AG10803 (cell line): ENCODE results near the gene SLC1A6.

Experiments used
- DNase-seq: peaks from one replicate; pipeline ENCODE4 v3.0.0; 2010; ENCODE audit warnings: low read depth
- H3K4me3 ChIP-seq: 2 replicates; pipeline ENCODE4 v1.5.1; 2011; ENCODE audit warnings: mild to moderate bottlenecking, low read length, control low read depth
- TF ChIP-seq, protein P1 (sequence below): conservative IDR thresholded peaks from 2 replicates; pipeline ENCODE4 v1.5.1; 2011; ENCODE audit warnings: mild to moderate bottlenecking, low read length, control low read depth, inconsistent platforms

Gene SLC1A6

DNA sequence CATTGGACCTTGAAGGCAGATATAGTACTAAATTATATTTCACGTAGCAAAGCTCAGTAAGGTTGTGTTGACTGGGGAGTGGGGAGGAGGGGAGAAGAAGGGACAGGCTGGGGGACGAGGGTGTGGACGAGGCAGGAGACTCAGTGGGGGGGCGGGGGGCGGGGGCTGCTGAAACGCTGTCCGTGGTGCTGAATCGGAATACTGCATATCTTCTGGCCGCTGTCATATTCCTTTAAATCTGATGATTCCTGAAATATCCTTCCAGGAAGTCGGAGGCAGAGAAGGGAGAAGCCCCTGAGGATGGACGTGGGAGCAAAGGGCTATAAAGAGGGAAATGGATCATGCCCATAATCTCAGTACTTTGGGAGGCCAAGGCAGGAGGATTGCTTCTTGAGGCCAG, 34.9 kb upstream of the SLC1A6 start:
- no peak for DNase-seq

DNA sequence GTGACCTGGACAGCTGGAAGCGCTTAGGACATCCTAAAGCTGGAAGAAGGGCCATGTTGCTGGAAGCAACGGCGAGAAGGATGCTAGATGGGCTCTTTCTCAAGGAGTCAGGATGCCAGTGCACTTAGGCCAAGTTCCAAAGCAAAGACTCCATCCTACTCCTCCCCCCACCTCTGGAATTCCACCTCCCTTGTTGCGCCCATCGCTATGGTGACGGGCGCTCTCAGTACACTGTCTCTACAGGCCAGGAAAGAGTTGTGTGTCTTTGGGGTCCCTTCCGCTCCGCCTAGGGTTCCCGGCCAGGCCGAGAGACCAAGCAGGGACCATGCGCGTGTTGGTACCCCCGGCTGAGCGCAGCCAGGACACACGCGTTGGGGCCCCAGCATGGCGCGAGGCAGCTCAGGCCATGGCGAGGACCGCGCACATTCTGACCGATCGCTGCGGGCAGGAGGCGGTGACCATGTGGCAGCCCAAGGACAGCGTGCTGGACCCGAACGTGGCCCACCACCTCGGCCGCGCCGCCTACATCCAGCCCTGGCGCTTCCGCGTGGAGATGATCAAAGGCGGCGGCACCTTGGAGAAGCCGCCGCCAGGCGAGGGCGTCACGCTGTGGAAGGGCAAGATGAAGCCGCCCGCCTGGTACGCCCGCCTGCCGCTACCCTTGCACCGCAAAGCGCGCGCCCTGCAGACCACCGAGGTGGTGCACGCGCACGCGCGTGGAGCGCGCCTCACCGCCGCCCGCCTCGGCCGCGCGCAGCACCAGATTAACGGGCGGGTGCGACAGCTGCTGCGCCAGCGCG, 31.0 kb upstream of the SLC1A6 start:
- DNase-seq = no peak
- H3K4me3 ChIP-seq = no peak overlapping the region
- TF ChIP-seq, protein P1, sequence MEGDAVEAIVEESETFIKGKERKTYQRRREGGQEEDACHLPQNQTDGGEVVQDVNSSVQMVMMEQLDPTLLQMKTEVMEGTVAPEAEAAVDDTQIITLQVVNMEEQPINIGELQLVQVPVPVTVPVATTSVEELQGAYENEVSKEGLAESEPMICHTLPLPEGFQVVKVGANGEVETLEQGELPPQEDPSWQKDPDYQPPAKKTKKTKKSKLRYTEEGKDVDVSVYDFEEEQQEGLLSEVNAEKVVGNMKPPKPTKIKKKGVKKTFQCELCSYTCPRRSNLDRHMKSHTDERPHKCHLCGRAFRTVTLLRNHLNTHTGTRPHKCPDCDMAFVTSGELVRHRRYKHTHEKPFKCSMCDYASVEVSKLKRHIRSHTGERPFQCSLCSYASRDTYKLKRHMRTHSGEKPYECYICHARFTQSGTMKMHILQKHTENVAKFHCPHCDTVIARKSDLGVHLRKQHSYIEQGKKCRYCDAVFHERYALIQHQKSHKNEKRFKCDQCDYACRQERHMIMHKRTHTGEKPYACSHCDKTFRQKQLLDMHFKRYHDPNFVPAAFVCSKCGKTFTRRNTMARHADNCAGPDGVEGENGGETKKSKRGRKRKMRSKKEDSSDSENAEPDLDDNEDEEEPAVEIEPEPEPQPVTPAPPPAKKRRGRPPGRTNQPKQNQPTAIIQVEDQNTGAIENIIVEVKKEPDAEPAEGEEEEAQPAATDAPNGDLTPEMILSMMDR = no peak

More for the DNA sequence above, 34.9 kb upstream of the SLC1A6 start:
- TF ChIP-seq, protein P1 = no peak
- no peak overlapping the region for H3K4me3 ChIP-seq

DNA sequence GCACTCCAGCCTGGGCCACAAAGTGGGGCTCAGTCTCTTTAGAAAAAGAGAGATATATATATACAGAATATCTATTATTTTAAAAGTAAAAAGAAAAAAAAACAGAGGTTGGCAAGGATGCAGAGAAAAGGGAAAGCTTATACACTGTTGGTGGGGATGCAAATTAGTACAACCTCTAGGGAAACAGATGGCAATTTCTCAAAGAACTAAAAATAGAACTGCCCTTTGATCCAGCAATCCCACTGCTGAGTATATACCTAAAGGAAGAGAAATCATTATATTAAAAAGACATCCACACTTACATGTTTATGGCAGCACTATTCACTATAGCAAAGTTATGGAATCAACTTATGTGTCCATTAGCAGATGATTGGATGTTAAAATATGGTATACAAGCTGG, 28.6 kb upstream of the SLC1A6 start:
- H3K4me3 ChIP-seq = no peak overlapping the region
- no peak for DNase-seq
- TF ChIP-seq, protein P1 = no peak

DNA sequence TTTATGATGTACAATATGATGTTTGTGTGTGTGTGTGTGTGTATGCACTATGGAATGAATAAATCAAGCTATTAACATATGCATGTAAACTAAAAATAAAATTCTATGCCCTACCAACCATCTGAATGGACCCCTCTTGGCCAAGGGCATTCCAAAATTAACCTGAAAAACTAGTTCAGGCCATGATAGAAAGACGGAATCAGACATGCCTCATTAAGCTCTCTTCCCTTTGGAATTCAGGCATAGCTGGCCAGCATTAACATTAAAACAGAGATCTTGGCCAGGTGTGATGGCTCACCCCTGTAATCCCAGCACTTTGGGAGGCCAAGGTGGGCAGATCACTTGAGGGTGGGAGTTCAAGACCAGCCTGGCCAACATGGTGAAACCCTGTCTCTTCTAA, 18.3 kb upstream of the SLC1A6 start:
- no peak for DNase-seq
- no peak overlapping the region for H3K4me3 ChIP-seq
- TF ChIP-seq, protein P1 = no peak

DNA sequence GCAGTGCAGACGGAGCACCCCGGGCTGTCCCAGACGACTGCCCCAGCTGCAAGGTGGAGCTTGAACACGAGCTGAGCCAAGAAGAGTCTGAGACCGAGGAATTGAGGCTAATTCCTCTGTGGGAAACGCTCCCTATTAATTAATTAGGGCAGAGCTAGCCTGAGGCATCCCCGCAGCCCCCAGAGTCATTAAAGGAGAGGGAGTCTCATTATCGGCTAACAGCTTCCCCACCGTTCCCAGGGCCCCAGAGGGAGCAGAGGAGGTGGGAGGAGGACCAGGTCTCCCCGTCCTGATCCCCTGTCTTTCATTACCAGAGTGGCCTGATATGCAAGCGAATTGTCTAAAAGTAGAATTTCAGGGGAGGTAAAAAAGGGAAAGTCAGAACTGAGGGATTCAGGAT, 13.1 kb upstream of the SLC1A6 start:
- TF ChIP-seq, protein P1 = no peak
- H3K4me3 ChIP-seq = no peak overlapping the region
- no peak for DNase-seq

DNA sequence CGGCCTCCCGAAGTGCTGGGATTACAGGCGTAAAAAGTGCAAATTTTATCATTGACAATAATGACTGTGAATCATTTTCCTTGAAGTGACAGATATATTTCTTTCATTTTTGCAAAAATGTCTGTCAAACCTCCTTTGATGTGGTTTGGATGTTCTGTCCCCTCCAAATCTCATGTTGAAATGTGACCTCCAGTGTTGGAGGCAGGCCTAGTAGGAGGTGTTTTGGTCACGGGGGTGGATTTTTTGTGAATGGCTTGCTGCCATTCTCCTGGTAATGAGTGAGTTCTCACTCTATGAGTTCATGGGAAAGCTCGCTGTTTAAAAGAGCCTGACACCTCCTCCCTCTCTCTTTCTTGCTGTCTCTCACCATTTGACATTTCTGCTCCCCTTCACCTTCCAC, 5.5 kb upstream of the SLC1A6 start:
- TF ChIP-seq, protein P1 = no peak
- DNase-seq = no peak
- H3K4me3 ChIP-seq = no peak overlapping the region

DNA sequence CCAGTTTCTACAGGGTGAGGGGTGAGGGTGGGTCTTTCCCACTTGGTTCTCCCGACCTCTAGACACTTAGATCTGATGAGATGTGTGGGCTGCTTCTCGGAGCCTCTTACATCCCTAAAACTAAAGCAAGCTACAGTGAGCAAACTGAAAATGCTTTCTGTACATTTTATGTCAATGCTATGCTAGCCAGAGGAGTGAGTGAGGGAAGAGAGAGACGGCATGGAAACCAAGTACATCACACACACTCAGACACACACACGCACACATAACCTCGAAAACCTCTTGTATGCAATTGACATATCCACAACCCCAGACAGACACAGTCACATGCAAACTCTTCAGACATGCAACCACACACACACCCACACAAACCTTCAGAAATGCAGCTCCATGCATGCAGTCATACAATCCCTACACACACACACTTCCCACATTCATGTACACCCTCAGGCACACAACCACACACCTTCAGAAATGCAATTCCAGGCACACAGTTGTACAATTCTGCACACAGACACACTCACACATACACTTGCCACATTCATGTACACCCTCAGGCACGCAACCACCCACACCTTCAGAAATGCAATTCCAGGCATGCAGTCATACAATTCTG, 1.4 kb downstream of the SLC1A6 start:
- no peak overlapping the region for H3K4me3 ChIP-seq
- no peak for DNase-seq
- TF ChIP-seq, protein P1 = no peak
